ENCODE data around the gene LRMDA. TPM values are rescaled to one million over a fixed set of nuclear protein-coding genes. Genes with fewer than 3 reads are reported as not detected.
"Not testable (repeated sequence)": the region's sequence is repeated elsewhere in the genome, so short reads cannot be mapped to it uniquely, and the experiment has no call there.

The LRMDA gene
- total RNA-seq, 2 experiments from 2014 or later, result not detected

DNA sequence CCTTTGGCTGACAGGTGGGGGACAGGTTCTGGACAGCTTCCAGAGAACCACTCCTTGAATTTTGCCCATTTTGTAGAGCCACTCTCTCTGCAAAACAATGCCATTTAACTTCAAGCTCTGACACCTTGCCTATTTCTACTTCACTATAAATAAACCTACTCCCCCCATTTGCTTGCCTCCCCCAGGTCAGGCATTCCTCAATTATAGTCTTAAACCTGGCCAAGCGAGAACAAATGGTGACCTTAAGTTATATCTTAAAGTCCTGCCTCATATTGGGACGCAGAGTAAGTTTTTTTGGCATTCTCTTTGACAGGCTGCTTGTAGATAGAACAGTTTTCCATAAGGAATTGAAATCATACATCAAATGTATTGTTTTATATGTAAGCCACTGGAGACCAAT, 706.9 kb downstream of the LRMDA start:
- Mint-ChIP-seq H3K4me3 (no peak overlapping the region), H3K36me3 (ENCODE audit: low read depth) (no peaks in the 10 kb centered on the region), H3K27me3 (no peaks in the 10 kb centered on the region), H3K4me1 (no peaks in the 10 kb centered on the region), H3K9me3 (no peaks in the 10 kb centered on the region), H3K27ac (no peak overlapping the region)
- ChIA-PET CTCF (no interaction called here), POLR2A (no interaction called here)
- DNase-seq, result no peak

GRCh38 chr10:76138906-76139305, 707.5 kb downstream of the LRMDA start:
- CTCF ChIA-PET, result no interaction called here

DNA sequence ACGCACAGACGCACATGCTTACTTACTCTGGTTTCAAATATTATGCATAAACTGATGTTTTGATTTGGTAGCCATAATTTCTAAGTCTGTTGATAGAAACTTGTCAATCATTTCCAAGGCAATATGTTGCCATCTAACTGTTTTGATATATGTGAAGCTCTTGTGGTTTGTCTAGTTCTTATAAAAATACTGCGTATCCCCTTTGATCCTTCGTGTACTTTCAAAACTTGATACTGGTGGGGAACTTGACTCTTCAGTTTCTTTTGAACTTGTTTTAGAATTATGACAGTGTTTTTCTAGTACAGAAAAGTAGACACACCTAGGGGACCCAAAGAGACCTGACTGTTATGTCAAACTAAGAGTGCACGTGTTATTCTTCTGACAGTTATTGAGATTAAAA, 708.0 kb downstream of the LRMDA start:
- H3K9me3 Mint-ChIP-seq, result no peaks in the 10 kb centered on the region
- POLR2A ChIA-PET, result no interaction called here
- CTCF ChIA-PET, result no interaction called here
- DNase-seq, result no peak
- no peaks in the 10 kb centered on the region for H3K4me1 Mint-ChIP-seq
- no peak overlapping the region for H3K4me3 Mint-ChIP-seq
- no peak overlapping the region for H3K27ac Mint-ChIP-seq
- no peaks in the 10 kb centered on the region for H3K36me3 Mint-ChIP-seq (ENCODE audit: low read depth)
- H3K27me3 Mint-ChIP-seq, result no peaks in the 10 kb centered on the region

More at GRCh38 chr10:76138906-76139305, 707.5 kb downstream of the LRMDA start:
- Mint-ChIP-seq H3K4me1 (no peaks in the 10 kb centered on the region), H3K9me3 (no peaks in the 10 kb centered on the region), H3K4me3 (no peak overlapping the region), H3K36me3 (ENCODE audit: low read depth) (no peaks in the 10 kb centered on the region), H3K27me3 (no peaks in the 10 kb centered on the region), H3K27ac (no peak overlapping the region)
- no peak for DNase-seq
- POLR2A ChIA-PET, result no interaction called here

- no peak overlapping the region for H3K27ac Mint-ChIP-seq
- no peak for DNase-seq
- H3K4me1 Mint-ChIP-seq, result no peaks in the 10 kb centered on the region
- H3K27me3 Mint-ChIP-seq, result no peaks in the 10 kb centered on the region
- CTCF ChIA-PET, result no interaction called here
- H3K4me3 Mint-ChIP-seq, result no peak overlapping the region
- no peaks in the 10 kb centered on the region for H3K9me3 Mint-ChIP-seq
- POLR2A ChIA-PET, result no interaction called here
- H3K36me3 Mint-ChIP-seq (ENCODE audit: low read depth), result no peaks in the 10 kb centered on the region
Observed at GRCh38 chr10:76141376-76141775, 710.0 kb downstream of the LRMDA start.

GRCh38 chr10:76148217-76148616, 716.8 kb downstream of the LRMDA start:
- H3K36me3 Mint-ChIP-seq (ENCODE audit: low read depth); H3K4me3 Mint-ChIP-seq; H3K27me3 Mint-ChIP-seq; DNase-seq; CTCF ChIA-PET; H3K27ac Mint-ChIP-seq; POLR2A ChIA-PET; H3K4me1 Mint-ChIP-seq: not testable (repeated sequence)
- peaks cover 10% of the 10 kb centered on the region for H3K9me3 Mint-ChIP-seq

DNA sequence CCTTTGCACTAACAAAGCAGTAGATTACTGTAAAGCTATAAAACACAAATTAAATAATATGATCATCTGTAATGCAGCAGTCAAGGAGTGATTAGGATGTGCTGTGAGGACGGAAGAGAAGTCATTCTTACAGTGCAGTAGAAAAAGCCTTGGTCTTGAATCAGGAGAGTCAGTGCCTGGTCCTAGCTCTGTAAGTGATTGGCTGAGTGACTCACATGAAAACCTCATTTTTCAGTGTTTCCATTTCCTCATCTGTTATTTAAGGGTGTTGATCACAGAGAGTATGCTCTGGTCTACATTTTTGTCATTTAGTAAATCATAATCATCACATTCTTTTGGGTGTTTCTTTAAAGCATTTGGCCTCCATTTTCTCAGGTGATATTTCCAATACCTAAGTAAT, 717.8 kb downstream of the LRMDA start:
- no peak for DNase-seq
- no peaks in the 10 kb centered on the region for H3K27me3 Mint-ChIP-seq
- H3K27ac Mint-ChIP-seq, result no peak overlapping the region
- no peaks in the 10 kb centered on the region for H3K4me1 Mint-ChIP-seq
- peaks cover 12% of the 10 kb centered on the region for H3K9me3 Mint-ChIP-seq
- no peaks in the 10 kb centered on the region for H3K36me3 Mint-ChIP-seq (ENCODE audit: low read depth)
- CTCF ChIA-PET, result no interaction called here
- no peak overlapping the region for H3K4me3 Mint-ChIP-seq
- POLR2A ChIA-PET, result no interaction called here

- no peak overlapping the region for H3K27ac Mint-ChIP-seq
- H3K4me3 Mint-ChIP-seq, result no peak overlapping the region
- POLR2A ChIA-PET, result no interaction called here
- CTCF ChIA-PET, result no interaction called here
- no peaks in the 10 kb centered on the region for H3K36me3 Mint-ChIP-seq (ENCODE audit: low read depth)
- no peaks in the 10 kb centered on the region for H3K27me3 Mint-ChIP-seq
- DNase-seq, result no peak
- H3K4me1 Mint-ChIP-seq, result no peaks in the 10 kb centered on the region
- peaks cover 12% of the 10 kb centered on the region for H3K9me3 Mint-ChIP-seq
Observed at GRCh38 chr10:76149602-76150138, 718.2 kb downstream of the LRMDA start.

GRCh38 chr10:76150139-76150875, 718.9 kb downstream of the LRMDA start:
- Mint-ChIP-seq H3K4me1 (no peaks in the 10 kb centered on the region), H3K27me3 (no peaks in the 10 kb centered on the region), H3K36me3 (ENCODE audit: low read depth) (no peaks in the 10 kb centered on the region), H3K27ac (no peak overlapping the region), H3K4me3 (no peak overlapping the region), H3K9me3 (peaks cover 12% of the 10 kb centered on the region)
- DNase-seq, result no peak
- ChIA-PET POLR2A (no interaction called here), CTCF (no interaction called here)

GRCh38 chr10:76150876-76151288, 719.5 kb downstream of the LRMDA start:
- Mint-ChIP-seq H3K27ac (no peak overlapping the region), H3K4me1 (no peaks in the 10 kb centered on the region), H3K4me3 (no peak overlapping the region), H3K27me3 (no peaks in the 10 kb centered on the region), H3K9me3 (peaks cover 12% of the 10 kb centered on the region), H3K36me3 (ENCODE audit: low read depth) (no peaks in the 10 kb centered on the region)
- CTCF ChIA-PET, result no interaction called here
- DNase-seq, result no peak
- POLR2A ChIA-PET, result no interaction called here

GRCh38 chr10:76152186-76152585, 720.8 kb downstream of the LRMDA start:
- ChIA-PET CTCF (no interaction called here), POLR2A (no interaction called here)
- Mint-ChIP-seq H3K4me1 (no peaks in the 10 kb centered on the region), H3K27ac (no peak overlapping the region), H3K27me3 (no peaks in the 10 kb centered on the region), H3K4me3 (no peak overlapping the region), H3K9me3 (peaks cover 14% of the 10 kb centered on the region), H3K36me3 (ENCODE audit: low read depth) (no peaks in the 10 kb centered on the region)
- DNase-seq, result no peak

DNA sequence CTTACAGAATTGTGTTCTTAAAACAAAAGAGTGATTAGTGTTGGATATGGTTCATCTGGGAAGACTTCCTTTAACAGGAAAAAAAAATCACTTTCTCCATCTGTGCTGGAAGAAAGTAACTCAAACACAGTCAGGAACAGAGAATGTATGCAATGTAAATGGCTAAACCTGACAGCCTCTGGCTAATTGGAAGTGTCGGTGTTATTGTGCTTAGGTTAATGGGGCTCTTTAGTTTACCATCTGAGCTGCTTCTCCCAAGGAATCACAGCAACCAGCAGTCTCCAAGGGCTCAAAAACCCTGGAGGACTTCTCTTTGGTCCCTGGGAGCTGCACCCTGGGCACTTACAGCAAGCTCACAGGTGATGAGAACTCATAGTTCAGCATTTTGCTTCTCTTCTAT, 724.5 kb downstream of the LRMDA start:
- H3K4me1 Mint-ChIP-seq, result no peaks in the 10 kb centered on the region
- POLR2A ChIA-PET, result no interaction called here
- CTCF ChIA-PET, result no interaction called here

GRCh38 chr10:76160446-76161300, 729.2 kb downstream of the LRMDA start:
- ChIA-PET POLR2A (interaction anchor here (0.7 kb wide), 1 partner anchor 296 kb away, joined by 3 read pairs; no protein-coding TSS in a partner anchor), CTCF (no interaction called here)
- H3K4me1 Mint-ChIP-seq, result no peaks in the 10 kb centered on the region
- no peaks in the 10 kb centered on the region for H3K27me3 Mint-ChIP-seq
- H3K9me3 Mint-ChIP-seq, result peaks cover 6% of the 10 kb centered on the region
- no peak overlapping the region for H3K27ac Mint-ChIP-seq
- H3K36me3 Mint-ChIP-seq (ENCODE audit: low read depth), result no peaks in the 10 kb centered on the region
- DNase-seq, result no peak
- no peak overlapping the region for H3K4me3 Mint-ChIP-seq

More for the DNA sequence above, 724.5 kb downstream of the LRMDA start:
- Mint-ChIP-seq H3K27ac (no peak overlapping the region), H3K27me3 (no peaks in the 10 kb centered on the region), H3K4me3 (no peak overlapping the region), H3K36me3 (ENCODE audit: low read depth) (no peaks in the 10 kb centered on the region), H3K9me3 (peaks cover 12% of the 10 kb centered on the region)
- DNase-seq, result no peak

DNA sequence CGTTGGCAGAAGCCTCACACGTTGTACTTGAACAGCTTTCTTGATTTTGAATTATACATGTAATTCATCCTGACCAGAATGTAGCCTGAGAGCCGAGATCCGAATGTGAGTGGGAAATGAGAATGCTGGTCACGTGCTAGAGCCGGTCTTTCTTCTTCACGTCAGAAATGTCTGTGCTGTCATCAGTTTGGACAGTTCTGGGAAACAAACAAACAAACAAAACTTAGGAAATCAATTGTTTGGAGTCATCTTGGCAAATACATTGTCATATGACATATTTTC, 729.8 kb downstream of the LRMDA start:
- POLR2A ChIA-PET, result no interaction called here
- Mint-ChIP-seq H3K36me3 (ENCODE audit: low read depth) (no peaks in the 10 kb centered on the region), H3K4me3 (no peak overlapping the region), H3K4me1 (no peaks in the 10 kb centered on the region), H3K27me3 (no peaks in the 10 kb centered on the region), H3K27ac (no peak overlapping the region), H3K9me3 (peaks cover 8% of the 10 kb centered on the region)
- no peak for DNase-seq
- CTCF ChIA-PET, result no interaction called here

- Mint-ChIP-seq H3K4me1 (no peaks in the 10 kb centered on the region), H3K27me3 (no peaks in the 10 kb centered on the region), H3K36me3 (ENCODE audit: low read depth) (no peaks in the 10 kb centered on the region), H3K4me3 (no peak overlapping the region), H3K9me3 (peaks cover 10% of the 10 kb centered on the region), H3K27ac (no peak overlapping the region)
- DNase-seq, result no peak
- ChIA-PET POLR2A (no interaction called here), CTCF (no interaction called here)
Observed at GRCh38 chr10:76168437-76168836, 737.0 kb downstream of the LRMDA start.
